GM23248 (cell line): Measurements from ENCODE around the gene GALM. TPM values are rescaled to one million over a fixed set of nuclear protein-coding genes. Genes with fewer than 3 reads are reported as not detected.
"Not testable (repeated sequence)": the region's sequence is repeated elsewhere in the genome, so short reads cannot be mapped to it uniquely, and the experiment has no call there.

Experiments
- DNase-seq: peaks from one replicate; pipeline ENCODE4 v3.0.0-alpha.2; 2015
- H2AFZ ChIP-seq: fragments of 200-600 bp; sonication (generic); 2 replicates; pipeline ENCODE4 v1.6.1; 2016; ENCODE audit warnings: antibody characterized with exemption
- H3F3A ChIP-seq: fragments of 200-600 bp; sonication (generic); 2 replicates; pipeline ENCODE4 v1.6.1; 2016; ENCODE audit warnings: mild to moderate bottlenecking, antibody characterized with exemption, mixed run types; ENCODE audit not compliant: insufficient read depth
- H3K27ac ChIP-seq: fragments of 200-600 bp; sonication (generic); 2 replicates; pipeline ENCODE4 v1.5.1; 2016; ENCODE audit warnings: mild to moderate bottlenecking
- H3K27me3 ChIP-seq: fragments of 200-600 bp; sonication (generic); replicated peaks from 2 replicates; pipeline ENCODE4 v1.6.1; 2016; ENCODE audit warnings: mild to moderate bottlenecking; ENCODE audit not compliant: insufficient read depth
- H3K36me3 ChIP-seq: fragments of 200-600 bp; sonication (generic); 2 replicates; pipeline ENCODE4 v1.6.1; 2016; ENCODE audit warnings: low read depth, mild to moderate bottlenecking
- H3K4me1 ChIP-seq: fragments of 200-600 bp; sonication (generic); 2 replicates; pipeline ENCODE4 v1.6.1; 2016; ENCODE audit warnings: mild to moderate bottlenecking; ENCODE audit not compliant: insufficient read depth
- H3K4me2 ChIP-seq: fragments of 200-600 bp; sonication (generic); one replicate; pipeline ENCODE4 v1.6.1; 2016; ENCODE audit warnings: mild to moderate bottlenecking; ENCODE audit not compliant: unreplicated experiment
- H3K4me3 ChIP-seq: fragments of 200-600 bp; sonication (generic); 2 replicates; pipeline ENCODE4 v1.5.1; 2016; ENCODE audit warnings: mild to moderate bottlenecking
- H3K79me2 ChIP-seq: fragments of 200-600 bp; sonication (generic); 2 replicates; pipeline ENCODE4 v1.6.1; 2016; ENCODE audit warnings: mild to moderate bottlenecking; ENCODE audit not compliant: insufficient read depth
- H3K9ac ChIP-seq: fragments of 200-600 bp; sonication (generic); 2 replicates; pipeline ENCODE4 v1.6.1; 2016; ENCODE audit warnings: mild to moderate bottlenecking
- H3K9me2 ChIP-seq: fragments of 200-600 bp; sonication (generic); 2 replicates; pipeline ENCODE4 v1.6.1; 2016; ENCODE audit warnings: mixed run types, mild to moderate bottlenecking, moderate library complexity; ENCODE audit not compliant: insufficient read depth
- H3K9me3 ChIP-seq: fragments of 200-600 bp; sonication (generic); one replicate; pipeline ENCODE4 v1.6.1; 2017; ENCODE audit warnings: low read depth
- H4K20me1 ChIP-seq: fragments of 200-600 bp; sonication (generic); 2 replicates; pipeline ENCODE4 v1.6.0; 2016; ENCODE audit not compliant: insufficient read depth
- EZH2 ChIP-seq: fragments of 200-600 bp; sonication (generic); IDR thresholded peaks from 2 replicates; pipeline ENCODE4 v1.6.1; 2018; ENCODE audit warnings: antibody characterized with exemption, mild to moderate bottlenecking; ENCODE audit not compliant: insufficient read depth, poor library complexity, severe bottlenecking
- EZH2phosphoT487 ChIP-seq: fragments of 200-600 bp; sonication (generic); IDR thresholded peaks from 2 replicates; pipeline ENCODE4 v1.6.1; 2018; ENCODE audit warnings: antibody characterized with exemption, moderate library complexity, mild to moderate bottlenecking, low read depth; ENCODE audit not compliant: insufficient read depth
- WGBS, 2 experiments: methylation state at CpG; one replicate each; pipeline ENCODE4 v1.1.6; 2015 to 2017; ENCODE audit warnings: low lambda C conversion rate in 2 of 2, low coverage in 1 of 2; ENCODE audit errors: missing lambda C conversion rate in 2 of 2; 5-methylcytosine and 5-hydroxymethylcytosine counted together
- in situ Hi-C: fragments of 300-500 bp; cut with MboI; formaldehyde crosslinking; loops from 2 replicates; pipeline ENCODE4 v1.15.0; 2020
- polyA plus RNA-seq: library from polyadenylated mRNA; unstranded; fragments of >200 nt; fragmentation: Nextera tagmentation; extraction: Ambion mirVana; gene quantifications from 2 replicates; pipeline ENCODE4 v1.2.1, GENCODE V29; 2016
- total RNA-seq: library from RNA; depleted of rRNA; stranded (reverse); fragments of >200 nt; shearing (Covaris generic); gene quantifications from 2 replicates; pipeline ENCODE4 v1.2.3, GENCODE V29; 2014

Gene GALM
- total and polyA plus RNA-seq, 2 experiments from 2014 or later, result 7.6 to 10.8 TPM

- WGBS, 2 experiments, result 100% methylated on average over 2 of the region's 2 CpGs
- no peaks in the 10 kb centered on the region for H3K9me3 ChIP-seq
Observed at GRCh38 chr2:38682008-38682575, 16.2 kb downstream of the GALM start.

GRCh38 chr2:38682620-38683019 is 16.7 kb downstream of the GALM start:
- H3K27ac ChIP-seq, H3K27me3 ChIP-seq, H3K79me2 ChIP-seq, in situ Hi-C loops, H3K36me3 ChIP-seq, H3K4me2 ChIP-seq, H3K9me3 ChIP-seq, DNase-seq, H3F3A ChIP-seq, H3K9ac ChIP-seq, H2AFZ ChIP-seq, H3K9me2 ChIP-seq, H3K4me3 ChIP-seq, H4K20me1 ChIP-seq, H3K4me1 ChIP-seq: not testable (repeated sequence)
- 95 to 97% methylated on average over 10 of the region's 10 CpGs for WGBS, 2 experiments

More at GRCh38 chr2:38682008-38682575, 16.2 kb downstream of the GALM start:
- TF ChIP-seq EZH2 (no peak), EZH2phosphoT487 (no peak)
- Histone ChIP-seq H4K20me1 (no peaks in the 10 kb centered on the region), H3K4me2 (no peak overlapping the region), H3K4me3 (no peak overlapping the region), H3K9ac (no peak overlapping the region), H3K27ac (no peak overlapping the region), H2AFZ (no peak overlapping the region), H3K36me3 (no peaks in the 10 kb centered on the region; the same call in 1 of the 2 replicates), H3F3A (no peaks in the 10 kb centered on the region), H3K4me1 (no peaks in the 10 kb centered on the region), H3K9me2 (no peaks in the 10 kb centered on the region), H3K79me2 (no peaks in the 10 kb centered on the region), H3K27me3 (no peaks in the 10 kb centered on the region)
- DNase-seq, result no peak
- in situ Hi-C loops, result no loop called here

GRCh38 chr2:38683766-38684165 is 17.9 kb downstream of the GALM start:
- no peaks in the 10 kb centered on the region for H3F3A ChIP-seq
- no peak overlapping the region for H2AFZ ChIP-seq
- H3K9me3 ChIP-seq, result no peaks in the 10 kb centered on the region
- no peaks in the 10 kb centered on the region for H3K27me3 ChIP-seq
- no peak overlapping the region for H3K9ac ChIP-seq
- 96 to 100% methylated on average over 7 of the region's 7 CpGs for WGBS, 2 experiments
- H3K27ac ChIP-seq, result no peak overlapping the region
- no peak for DNase-seq
- H3K4me1 ChIP-seq, result no peaks in the 10 kb centered on the region
- H3K36me3 ChIP-seq, result no peaks in the 10 kb centered on the region; the same call in 1 of the 2 replicates
- in situ Hi-C loops, result no loop called here
- TF ChIP-seq EZH2phosphoT487, result no peak
- no peak for TF ChIP-seq EZH2
- H3K79me2 ChIP-seq, result no peaks in the 10 kb centered on the region
- no peak overlapping the region for H3K4me2 ChIP-seq
- no peak overlapping the region for H3K4me3 ChIP-seq
- H4K20me1 ChIP-seq, result no peaks in the 10 kb centered on the region
- no peaks in the 10 kb centered on the region for H3K9me2 ChIP-seq

- Histone ChIP-seq H2AFZ (no peak overlapping the region), H4K20me1 (no peaks in the 10 kb centered on the region), H3F3A (peaks cover 7% of the 10 kb centered on the region; the same call in 1 of the 2 replicates), H3K79me2 (no peaks in the 10 kb centered on the region), H3K9ac (no peak overlapping the region), H3K36me3 (no peaks in the 10 kb centered on the region; the same call in 1 of the 2 replicates), H3K4me3 (no peak overlapping the region), H3K27ac (no peak overlapping the region), H3K4me1 (peaks cover 6% of the 10 kb centered on the region), H3K27me3 (no peaks in the 10 kb centered on the region), H3K4me2 (no peak overlapping the region), H3K9me3 (no peaks in the 10 kb centered on the region), H3K9me2 (no peaks in the 10 kb centered on the region)
- no peak for DNase-seq
- 78 to 79% methylated on average over 3 of the region's 3 CpGs for WGBS, 2 experiments
- in situ Hi-C loops, result no loop called here
- TF ChIP-seq EZH2phosphoT487, result no peak
- no peak for TF ChIP-seq EZH2
Observed at GRCh38 chr2:38685116-38685735, 19.3 kb downstream of the GALM start.
